Suppressor macrophage treated with lipopolysaccharide for 4 hours (primary cell): ENCODE results near the gene ZNF775.

ENCODE experiments used
- DNase-seq: peaks from one replicate; pipeline ENCODE4 v3.0.0-alpha.2; 2020

ZNF775 gene

GRCh38 chr7:150444674-150445365, 65.7 kb downstream of the ZNF775 start:
- DNase-seq = no peak

DNA sequence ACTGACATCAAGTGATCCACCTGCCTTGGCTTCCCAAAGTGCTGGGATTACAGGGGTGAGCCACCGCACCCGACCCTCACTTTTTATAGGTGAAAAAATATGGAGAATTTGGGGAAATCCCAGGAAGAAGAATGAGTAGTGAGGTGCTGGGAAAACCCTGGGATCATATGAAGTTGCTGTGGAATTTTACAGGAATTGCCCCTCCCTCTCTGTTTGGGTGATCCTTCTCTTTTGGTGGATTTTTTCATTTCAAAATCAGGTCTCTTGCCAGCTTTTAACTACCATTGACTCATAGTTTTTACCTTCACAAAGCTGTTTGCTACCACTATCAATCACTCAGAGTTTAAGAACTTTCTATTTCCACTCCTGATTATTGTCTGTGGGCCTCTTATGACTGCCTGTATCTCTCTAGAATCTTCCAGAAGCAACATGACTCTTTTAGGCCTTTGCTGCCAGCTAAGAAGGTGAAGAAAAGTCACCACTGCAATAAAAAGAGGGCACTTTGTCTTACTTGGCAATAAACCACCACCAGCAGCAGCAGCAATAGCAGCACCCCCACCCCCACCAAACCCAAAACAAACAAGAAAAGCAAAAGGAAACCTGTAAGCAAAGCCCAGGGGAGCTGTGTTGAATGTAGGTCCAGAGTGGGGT, 67.3 kb downstream of the ZNF775 start:
- no peak for DNase-seq
